Panc1 (cell line): ENCODE measurements around the gene VEZT. TPM values are rescaled to one million over a fixed set of nuclear protein-coding genes. Genes with fewer than 3 reads are reported as not detected.
A peak's percentile ranks its signal among the peaks of the same experiment; 100 is the strongest.

Source experiments
- ATAC-seq: fragments of 200-7000 bp; cut with Tn5 transposase; 2 replicates; pipeline ENCODE4 v1.9.1; 2020; ENCODE audit warnings: mild to moderate bottlenecking, moderate library complexity
- BruUV-seq: library from RNA; stranded (reverse); fragments of 400-500 nt; replicated peaks from 2 replicates; lab custom pipeline; 2021; lab: Mats Ljungman, UMichigan
- CTCF ChIA-PET: fragments of 300-600 bp; sonication (Branson Sonifier 250); formaldehyde crosslinking; loops from one replicate; lab custom pipeline; 2022; ENCODE audit warnings: antibody characterized with exemption; lab: Charles Lee
- POLR2A ChIA-PET: fragments of 300-600 bp; sonication (Branson Sonifier 250); formaldehyde crosslinking; loops from one replicate; lab custom pipeline; 2022; ENCODE audit warnings: antibody characterized with exemption; lab: Charles Lee
- DNase-seq: peaks from one replicate; pipeline ENCODE4 v3.0.0-alpha.2; 2010; ENCODE audit warnings: low read depth, low spot score
- H3K27ac ChIP-seq: 2 replicates; pipeline ENCODE4 v1.5.1; 2011; ENCODE audit warnings: mild to moderate bottlenecking, low read length, inconsistent platforms
- H3K27me3 ChIP-seq: fragments of 200-500 bp; sonication (Bioruptor generic); 2 replicates; pipeline ENCODE4 v1.6.0; 2014; ENCODE audit warnings: low read length, inconsistent platforms; ENCODE audit not compliant: control insufficient read depth, insufficient read depth
- H3K36me3 ChIP-seq: fragments of 200-500 bp; sonication (Bioruptor generic); 2 replicates; pipeline ENCODE4 v1.5.1; 2014; ENCODE audit warnings: inconsistent platforms, mild to moderate bottlenecking, low read length, moderate library complexity; ENCODE audit not compliant: control insufficient read depth, insufficient read depth
- H3K4me1 ChIP-seq: 2 replicates; pipeline ENCODE4 v1.5.1; 2011; ENCODE audit warnings: inconsistent platforms, mild to moderate bottlenecking, low read length, moderate library complexity; ENCODE audit not compliant: control insufficient read depth, insufficient read depth
- H3K4me3 ChIP-seq, 2 experiments: 2 replicates each; pipeline ENCODE4 v1.5.1; 2011 to 2012; ENCODE audit warnings: low read depth in 2 of 2, low read length in 2 of 2, mild to moderate bottlenecking in 2 of 2, inconsistent platforms in 1 of 2, moderate library complexity in 1 of 2
- H3K9me3 ChIP-seq: fragments of 200-500 bp; sonication (Bioruptor generic); 2 replicates; pipeline ENCODE4 v1.5.1; 2014; ENCODE audit warnings: low read depth, mild to moderate bottlenecking, inconsistent platforms, low read length, moderate library complexity; ENCODE audit not compliant: control insufficient read depth, insufficient read depth
- CTCF ChIP-seq: fragments of 450-650 bp; IDR thresholded peaks from 2 replicates; pipeline ENCODE4 v1.5.1; 2017; ENCODE audit warnings: mild to moderate bottlenecking
- POLR2AphosphoS5 ChIP-seq: IDR thresholded peaks from 2 replicates; pipeline ENCODE4 v1.6.1; 2012; ENCODE audit warnings: mild to moderate bottlenecking, low read depth, low read length, moderate library complexity
- REST ChIP-seq, 2 experiments: IDR thresholded peaks; 2 replicates each; pipeline ENCODE4 v1.6.1; 2011 to 2012; ENCODE audit warnings: low read depth in 2 of 2, control low read depth in 1 of 2, low read length in 1 of 2, mild to moderate bottlenecking in 1 of 2, moderate library complexity in 1 of 2; ENCODE audit not compliant: insufficient read depth in 1 of 2
- SIN3A ChIP-seq: IDR thresholded peaks from 2 replicates; pipeline ENCODE4 v1.6.1; 2012; ENCODE audit warnings: low read depth, mild to moderate bottlenecking, low read length, moderate library complexity, borderline replicate concordance; ENCODE audit not compliant: insufficient read depth
- TCF7L2 ChIP-seq: IDR thresholded peaks from 2 replicates; pipeline ENCODE4 v1.6.1; 2011; ENCODE audit warnings: mild to moderate bottlenecking, low read depth, low read length, inconsistent platforms
- in situ Hi-C: cut with HindIII; loops from 2 replicates; pipeline ENCODE4 v1.10.0; 2016; ENCODE audit warnings: low sequenced_read_pairs, low pct_unique_long_range_greater_than_20kb
- intact Hi-C: fragments of 100-400 bp; cut with micrococcal nuclease; formaldehyde crosslinking; loops from one replicate; pipeline ENCODE4 v1.10.0; 2022; ENCODE audit not compliant: unreplicated experiment
- total RNA-seq: library from RNA; stranded (reverse); gene quantifications from one replicate; pipeline ENCODE4 v1.2.1, GENCODE V29; 2021; ENCODE audit not compliant: unreplicated experiment

VEZT gene
- total RNA-seq, 1 experiment from 2014 or later: 70.6 TPM

GRCh38 chr12:95335948-95336347 lies 118.3 kb downstream of the VEZT start:
- Histone ChIP-seq H3K27ac (no peak overlapping the region), H3K27me3 (no peaks in the 10 kb centered on the region), H3K36me3 (no peaks in the 10 kb centered on the region), H3K9me3 (no peaks in the 10 kb centered on the region), H3K4me3 (no peak overlapping the region), H3K4me1 (peaks cover 4% of the 10 kb centered on the region)
- ChIA-PET POLR2A (interaction anchor here (0.6 kb wide), 1 partner anchor 188 kb away, joined by 8 read pairs; no protein-coding TSS in a partner anchor), CTCF (no interaction called here)
- TF ChIP-seq CTCF: no peak
- TF ChIP-seq SIN3A: no peak
- no peak for TF ChIP-seq TCF7L2
- TF ChIP-seq REST (IDR thresholded peaks at IDR 0.05; ENCODE audit: insufficient read depth in 1 of 2, low read depth in 2 of 2, low read length in 1 of 2): no peak
- TF ChIP-seq POLR2AphosphoS5: no peak
- in situ Hi-C loops: no loop called here
- DNase-seq (no peak), ATAC-seq (no peak)
- no TSS peak for BruUV-seq
- intact Hi-C loops: loop anchor here (2.0 kb wide), 1 partner anchor 219 kb away; no protein-coding TSS in a partner anchor

GRCh38 chr12:95336387-95337067 lies 118.9 kb downstream of the VEZT start:
- peak; percentile 96 for TF ChIP-seq CTCF
- peak; percentile 28; the same call in 1 of the 2 replicates for TF ChIP-seq POLR2AphosphoS5
- TF ChIP-seq TCF7L2: no peak
- H3K27ac ChIP-seq: no peak overlapping the region
- peaks cover 4% of the 10 kb centered on the region for H3K4me1 ChIP-seq
- ChIA-PET CTCF (interaction anchor here (0.7 kb wide), 1 partner anchor 135 kb away, joined by 5 read pairs; no protein-coding TSS in a partner anchor), POLR2A (interaction anchor here (0.6 kb wide), 1 partner anchor 189 kb away, joined by 8 read pairs; no protein-coding TSS in a partner anchor)
- no TSS peak for BruUV-seq
- no peaks in the 10 kb centered on the region for H3K9me3 ChIP-seq
- H3K4me3 ChIP-seq: no peak overlapping the region
- peak; percentile 94 for ATAC-seq
- no peaks in the 10 kb centered on the region for H3K27me3 ChIP-seq
- intact Hi-C loops: loop anchor here (2.0 kb wide), 1 partner anchor 220 kb away; no protein-coding TSS in a partner anchor
- peak; percentile 42 for DNase-seq
- in situ Hi-C loops: no loop called here
- no peaks in the 10 kb centered on the region for H3K36me3 ChIP-seq
